GDM1 (cell line): Measurements from ENCODE around the gene AGPAT2.

Experiments used
- DNase-seq: peaks from one replicate; lab custom pipeline; 2025; lab: John Stamatoyannopoulos, UW

The AGPAT2 gene

GRCh38 chr9:136673088-136673974, 13.9 kb downstream of the AGPAT2 start:
- no peak for DNase-seq

- no peak for DNase-seq
Measured at GRCh38 chr9:136672431-136673087, 14.7 kb downstream of the AGPAT2 start.

GRCh38 chr9:136671646-136672430, 15.4 kb downstream of the AGPAT2 start:
- DNase-seq, result no peak

- no peak for DNase-seq
Measured at GRCh38 chr9:136671254-136671614, 16.0 kb downstream of the AGPAT2 start.

GRCh38 chr9:136670576-136671253, 16.5 kb downstream of the AGPAT2 start:
- DNase-seq, result no peak

GRCh38 chr9:136669791-136670464, 17.3 kb downstream of the AGPAT2 start:
- DNase-seq, result no peak

- DNase-seq, result no peak
Measured at GRCh38 chr9:136668983-136669790, 18.1 kb downstream of the AGPAT2 start.

GRCh38 chr9:136667940-136668760, 19.1 kb downstream of the AGPAT2 start:
- no peak for DNase-seq

- no peak for DNase-seq
Measured at GRCh38 chr9:136667214-136667939, 19.9 kb downstream of the AGPAT2 start.

- no peak for DNase-seq
Measured at GRCh38 chr9:136666372-136667213, 20.7 kb downstream of the AGPAT2 start.

GRCh38 chr9:136665704-136666371, 21.4 kb downstream of the AGPAT2 start:
- DNase-seq, result peak; percentile 39

GRCh38 chr9:136665111-136665703, 22.1 kb downstream of the AGPAT2 start:
- DNase-seq, result peak; percentile 36

- DNase-seq, result no peak
Measured at GRCh38 chr9:136664000-136664915, 23.0 kb downstream of the AGPAT2 start.

- DNase-seq, result no peak
Measured at GRCh38 chr9:136662656-136663581, 24.3 kb downstream of the AGPAT2 start, which contains the start of gene EGFL7. Gene EGFL7 (plus strand): TSS chr9:136662916. CDS start chr9:136668283, 5,367 bp downstream.

GRCh38 chr9:136662326-136662655, 25.0 kb downstream of the AGPAT2 start:
- no peak for DNase-seq
